ENCODE results near the gene EFHD1. TPM values are rescaled to one million over a fixed set of nuclear protein-coding genes. Genes with fewer than 3 reads are reported as not detected.

EFHD1 gene
- total RNA-seq, 4 donors from 2014 or later, result 0.30 to 10.1 (median 2.3) TPM

GRCh38 chr2:232667989-232668583 lies 34.7 kb downstream of the EFHD1 start:
- Histone ChIP-seq H3K27me3 (no peaks in the 10 kb centered on the region), H3K9me3 (no peaks in the 10 kb centered on the region), H3K4me3 (no peak overlapping the region), H3K27ac (no peak overlapping the region), H3K4me1 (no peaks in the 10 kb centered on the region), H3K36me3 (no peaks in the 10 kb centered on the region)
- intact Hi-C loops (cut with DNase I), result no loop called here
- no peak for DNase-seq
- TF ChIP-seq CTCF (IDR thresholded peaks at IDR 0.05), result no peak
- TF ChIP-seq POLR2A (IDR thresholded peaks at IDR 0.05), result no peak
- WGBS, 2 donors, result 64% methylated on average over 9 to 10 of the region's 10 CpGs

- no peaks in the 10 kb centered on the region for H3K36me3 ChIP-seq
- intact Hi-C loops (cut with DNase I), result no loop called here
- TF ChIP-seq POLR2A (IDR thresholded peaks at IDR 0.05) (no peak), CTCF (IDR thresholded peaks at IDR 0.05) (peak in 1 of 6 experiments; percentile 24)
- H3K9me3 ChIP-seq, result no peaks in the 10 kb centered on the region
- no peak overlapping the region for H3K27ac ChIP-seq
- no peaks in the 10 kb centered on the region for H3K4me1 ChIP-seq
- H3K27me3 ChIP-seq, result no peaks in the 10 kb centered on the region
- no peak overlapping the region for H3K4me3 ChIP-seq
- WGBS, 2 donors, result 64 to 66% methylated on average over 9 to 14 of the region's 17 CpGs
- no peak for DNase-seq
Observed at GRCh38 chr2:232668805-232669444, 35.5 kb downstream of the EFHD1 start.

- Histone ChIP-seq H3K36me3 (no peaks in the 10 kb centered on the region), H3K9me3 (no peaks in the 10 kb centered on the region), H3K27me3 (no peaks in the 10 kb centered on the region), H3K27ac (no peak overlapping the region), H3K4me1 (no peaks in the 10 kb centered on the region), H3K4me3 (no peak overlapping the region)
- TF ChIP-seq POLR2A (IDR thresholded peaks at IDR 0.05) (no peak), CTCF (IDR thresholded peaks at IDR 0.05) (no peak)
- 77 to 91% methylated on average over 1 of the region's 1 CpG for WGBS, 2 donors
- intact Hi-C loops (cut with DNase I), result no loop called here
- no peak for DNase-seq
Observed at GRCh38 chr2:232672588-232672987, 39.2 kb downstream of the EFHD1 start.

- TF ChIP-seq CTCF (IDR thresholded peaks at IDR 0.05) (no peak), POLR2A (IDR thresholded peaks at IDR 0.05) (no peak)
- WGBS, 2 donors, result 66 to 75% methylated on average over 6 of the region's 6 CpGs
- no peak overlapping the region for H3K4me3 ChIP-seq
- intact Hi-C loops (cut with DNase I), result no loop called here
- H3K36me3 ChIP-seq, result no peaks in the 10 kb centered on the region
- no peak overlapping the region for H3K27ac ChIP-seq
- H3K9me3 ChIP-seq, result no peaks in the 10 kb centered on the region
- DNase-seq, result no peak
- H3K27me3 ChIP-seq, result no peaks in the 10 kb centered on the region
- H3K4me1 ChIP-seq, result no peaks in the 10 kb centered on the region
Observed at GRCh38 chr2:232674491-232674890, 41.1 kb downstream of the EFHD1 start.

- Histone ChIP-seq H3K9me3 (no peaks in the 10 kb centered on the region), H3K27me3 (no peaks in the 10 kb centered on the region), H3K27ac (no peak overlapping the region), H3K36me3 (no peaks in the 10 kb centered on the region), H3K4me1 (no peaks in the 10 kb centered on the region), H3K4me3 (no peak overlapping the region)
- intact Hi-C loops (cut with DNase I), result no loop called here
- 83 to 88% methylated on average over 6 to 7 of the region's 10 CpGs for WGBS, 2 donors
- DNase-seq, result no peak
- TF ChIP-seq POLR2A (IDR thresholded peaks at IDR 0.05), result no peak
Observed at GRCh38 chr2:232675381-232675780, 42.0 kb downstream of the EFHD1 start.

Measured in esophagus squamous epithelium (tissue), 5 donors.